NCI-H128 (cell line): ENCODE results near the gene GABRG3.

ENCODE experiments used
- DNase-seq: peaks from one replicate; lab custom pipeline; 2025; ENCODE audit not compliant: unreplicated experiment; lab: John Stamatoyannopoulos, UW

The GABRG3 gene

GRCh38 chr15:27457766-27458165, 486.8 kb downstream of the GABRG3 start:
- DNase-seq, result no peak

GRCh38 chr15:27458345-27459084, 487.5 kb downstream of the GABRG3 start:
- no peak for DNase-seq

GRCh38 chr15:27459836-27460235, 488.9 kb downstream of the GABRG3 start:
- DNase-seq, result no peak

- DNase-seq, result no peak
Measured at GRCh38 chr15:27461181-27461580, 490.2 kb downstream of the GABRG3 start.

GRCh38 chr15:27463525-27464088, 492.6 kb downstream of the GABRG3 start:
- no peak for DNase-seq

- no peak for DNase-seq
Measured at GRCh38 chr15:27464941-27465612, 494.1 kb downstream of the GABRG3 start.

GRCh38 chr15:27466758-27467157, 495.8 kb downstream of the GABRG3 start:
- no peak for DNase-seq

GRCh38 chr15:27468151-27468591, 497.2 kb downstream of the GABRG3 start:
- no peak for DNase-seq

GRCh38 chr15:27473845-27474244, 502.9 kb downstream of the GABRG3 start:
- no peak for DNase-seq

- DNase-seq, result no peak
Measured at GRCh38 chr15:27475395-27475794, 504.4 kb downstream of the GABRG3 start.

GRCh38 chr15:27479296-27480140, 508.5 kb downstream of the GABRG3 start:
- DNase-seq, result no peak

- DNase-seq, result no peak
Measured at GRCh38 chr15:27480141-27480530, 509.2 kb downstream of the GABRG3 start.

GRCh38 chr15:27480642-27481041, 509.7 kb downstream of the GABRG3 start:
- DNase-seq, result no peak

- no peak for DNase-seq
Measured at GRCh38 chr15:27481768-27482167, 510.8 kb downstream of the GABRG3 start.

- DNase-seq, result no peak
Measured at GRCh38 chr15:27482287-27482686, 511.3 kb downstream of the GABRG3 start.

- no peak for DNase-seq
Measured at GRCh38 chr15:27483124-27483523, 512.1 kb downstream of the GABRG3 start.

- DNase-seq, result no peak
Measured at GRCh38 chr15:27485265-27485664, 514.3 kb downstream of the GABRG3 start.

GRCh38 chr15:27486051-27486450, 515.1 kb downstream of the GABRG3 start:
- DNase-seq, result no peak

GRCh38 chr15:27486683-27487647, 516.0 kb downstream of the GABRG3 start:
- no peak for DNase-seq

- DNase-seq, result no peak
Measured at GRCh38 chr15:27487846-27488245, 516.9 kb downstream of the GABRG3 start.
